ENCODE results near the gene TSPAN8.

TSPAN8 gene

GRCh38 chr12:71157601-71158233 lies at the start of gene TSPAN8:
Gene TSPAN8, minus strand, starts transcription at chr12:71157999. Its CDS starts 321 bp downstream, at chr12:71157678.
- intact Hi-C loops (cut with DNase I), result no loop called here

GRCh38 chr12:71201136-71201679 lies 43.4 kb upstream of the TSPAN8 start:
- intact Hi-C loops (cut with DNase I), result no loop called here
- DNase-seq, result no peak

More at GRCh38 chr12:71157601-71158233, at the start of gene TSPAN8:
- DNase-seq, result peak in 2 of 42 donors; percentile 7 to 8

- DNase-seq, result no peak
- intact Hi-C loops (cut with DNase I), result no loop called here
Measured at GRCh38 chr12:71200706-71201105, 42.9 kb upstream of the TSPAN8 start.

GRCh38 chr12:71197460-71197859 lies 39.7 kb upstream of the TSPAN8 start:
- intact Hi-C loops (cut with DNase I), result no loop called here
- no peak for DNase-seq

GRCh38 chr12:71195338-71195896 lies 37.6 kb upstream of the TSPAN8 start:
- DNase-seq, result no peak
- intact Hi-C loops (cut with DNase I), result no loop called here

- DNase-seq, result no peak
- intact Hi-C loops (cut with DNase I), result no loop called here
Measured at GRCh38 chr12:71194657-71195056, 36.9 kb upstream of the TSPAN8 start.

GRCh38 chr12:71193041-71193440 lies 35.2 kb upstream of the TSPAN8 start:
- intact Hi-C loops (cut with DNase I), result no loop called here
- DNase-seq, result no peak

GRCh38 chr12:71191509-71192196 lies 33.9 kb upstream of the TSPAN8 start:
- no peak for DNase-seq
- intact Hi-C loops (cut with DNase I), result no loop called here

GRCh38 chr12:71190822-71191221 lies 33.0 kb upstream of the TSPAN8 start:
- no peak for DNase-seq
- intact Hi-C loops (cut with DNase I), result no loop called here

GRCh38 chr12:71187379-71187778 lies 29.6 kb upstream of the TSPAN8 start:
- DNase-seq, result no peak
- intact Hi-C loops (cut with DNase I), result no loop called here

GRCh38 chr12:71186571-71187288 lies 28.9 kb upstream of the TSPAN8 start:
- DNase-seq, result no peak

GRCh38 chr12:71183846-71184245 lies 26.0 kb upstream of the TSPAN8 start:
- intact Hi-C loops (cut with DNase I), result no loop called here
- DNase-seq, result no peak

More at GRCh38 chr12:71186571-71187288, 28.9 kb upstream of the TSPAN8 start:
- intact Hi-C loops (cut with DNase I), result no loop called here

GRCh38 chr12:71183018-71183417 lies 25.2 kb upstream of the TSPAN8 start:
- DNase-seq, result no peak

GRCh38 chr12:71178162-71178561 lies 20.4 kb upstream of the TSPAN8 start:
- intact Hi-C loops (cut with DNase I), result no loop called here
- no peak for DNase-seq

More at GRCh38 chr12:71183018-71183417, 25.2 kb upstream of the TSPAN8 start:
- intact Hi-C loops (cut with DNase I), result no loop called here

- intact Hi-C loops (cut with DNase I), result no loop called here
- no peak for DNase-seq
Measured at GRCh38 chr12:71174825-71175224, 17.0 kb upstream of the TSPAN8 start.

- intact Hi-C loops (cut with DNase I), result no loop called here
- no peak for DNase-seq
Measured at GRCh38 chr12:71174146-71174545, 16.3 kb upstream of the TSPAN8 start.

GRCh38 chr12:71170456-71170855 lies 12.7 kb upstream of the TSPAN8 start:
- DNase-seq, result no peak
- intact Hi-C loops (cut with DNase I), result no loop called here

- intact Hi-C loops (cut with DNase I), result no loop called here
- no peak for DNase-seq
Measured at GRCh38 chr12:71169286-71169685, 11.5 kb upstream of the TSPAN8 start.

- intact Hi-C loops (cut with DNase I), result no loop called here
Measured at GRCh38 chr12:71166862-71167496, 9.2 kb upstream of the TSPAN8 start.

More at GRCh38 chr12:71166862-71167496, 9.2 kb upstream of the TSPAN8 start:
- DNase-seq, result no peak
